ENCODE results near the gene CCRL2. TPM values are rescaled to one million over a fixed set of nuclear protein-coding genes. Genes with fewer than 3 reads are reported as not detected.
"Not testable (repeated sequence)": the region's sequence is repeated elsewhere in the genome, so short reads cannot be mapped to it uniquely, and the experiment has no call there.

Gene CCRL2
- total and polyA plus RNA-seq, 4 donors, result 11.0 to 95.9 (median 19.8) TPM

GRCh38 chr3:46383951-46384330, 23.1 kb upstream of the CCRL2 start:
- peak in 1 of 3 donors; percentile 48 for DNase-seq
- TF ChIP-seq CTCF (IDR thresholded peaks at IDR 0.05; ENCODE audit: control extremely low read depth, extremely low read depth), result no peak
- no peaks in the 10 kb centered on the region for H3K36me3 ChIP-seq (ENCODE audit: control insufficient read depth in 4 of 4, insufficient read depth in 4 of 4, low read length in 4 of 4)
- H3K4me1 ChIP-seq (ENCODE audit: control insufficient read depth in 5 of 5, insufficient read depth in 5 of 5, low read length in 5 of 5), result peaks cover 0 to 44% (median 15%) of the 10 kb centered on the region in 5 donors
- H3K27me3 ChIP-seq (ENCODE audit: control insufficient read depth in 3 of 3, insufficient read depth in 3 of 3, low read length in 2 of 3), result no peaks in the 10 kb centered on the region
- 49 to 52% methylated on average over 5 of the region's 5 CpGs for WGBS, 2 donors
- H3K9me3 ChIP-seq (ENCODE audit: control insufficient read depth in 4 of 4, insufficient read depth in 3 of 4, low read length in 3 of 4), result no peaks in the 10 kb centered on the region
- H3K9ac ChIP-seq (ENCODE audit: insufficient read depth in 1 of 2, low read length in 2 of 2), result no peak overlapping the region
- ATAC-seq (ENCODE audit: insufficient read depth, low FRiP score), result no peak
- H3K27ac ChIP-seq (ENCODE audit: low read depth in 1 of 2, low read length in 1 of 2), result peak overlapping the region in 1 of 2 donors; percentile 67
- no peak overlapping the region for H3K4me3 ChIP-seq

- TF ChIP-seq CTCF (IDR thresholded peaks at IDR 0.05; ENCODE audit: control extremely low read depth, extremely low read depth), result no peak
- no peak for ATAC-seq (ENCODE audit: insufficient read depth, low FRiP score)
- H3K27me3 ChIP-seq (ENCODE audit: control insufficient read depth in 3 of 3, insufficient read depth in 3 of 3, low read length in 2 of 3), result no peaks in the 10 kb centered on the region
Measured at GRCh38 chr3:46386205-46386604, 20.9 kb upstream of the CCRL2 start.

GRCh38 chr3:46388847-46389246, 18.2 kb upstream of the CCRL2 start:
- not testable (repeated sequence) for DNase-seq; H3K4me3 ChIP-seq; H3K9ac ChIP-seq (ENCODE audit: insufficient read depth in 1 of 2, low read length in 2 of 2); ATAC-seq (ENCODE audit: insufficient read depth, low FRiP score); H3K36me3 ChIP-seq (ENCODE audit: control insufficient read depth in 4 of 4, insufficient read depth in 4 of 4, low read length in 4 of 4); H3K4me1 ChIP-seq (ENCODE audit: control insufficient read depth in 5 of 5, insufficient read depth in 5 of 5, low read length in 5 of 5); H3K9me3 ChIP-seq (ENCODE audit: control insufficient read depth in 4 of 4, insufficient read depth in 3 of 4, low read length in 3 of 4); H3K27ac ChIP-seq (ENCODE audit: low read depth in 1 of 2, low read length in 1 of 2); H3K27me3 ChIP-seq (ENCODE audit: control insufficient read depth in 3 of 3, insufficient read depth in 3 of 3, low read length in 2 of 3)
- WGBS, 2 donors, result 84 to 91% methylated on average over 4 of the region's 4 CpGs

More at GRCh38 chr3:46386205-46386604, 20.9 kb upstream of the CCRL2 start:
- Histone ChIP-seq H3K4me1 (ENCODE audit: control insufficient read depth in 5 of 5, insufficient read depth in 5 of 5, low read length in 5 of 5) (peaks cover 0 to 30% (median 10%) of the 10 kb centered on the region in 5 donors), H3K4me3 (no peak overlapping the region), H3K27ac (ENCODE audit: low read depth in 1 of 2, low read length in 1 of 2) (no peak overlapping the region), H3K9me3 (ENCODE audit: control insufficient read depth in 4 of 4, insufficient read depth in 3 of 4, low read length in 3 of 4) (no peaks in the 10 kb centered on the region), H3K9ac (ENCODE audit: insufficient read depth in 1 of 2, low read length in 2 of 2) (no peak overlapping the region), H3K36me3 (ENCODE audit: control insufficient read depth in 4 of 4, insufficient read depth in 4 of 4, low read length in 4 of 4) (no peaks in the 10 kb centered on the region)
- WGBS, 2 donors, result 28% methylated on average over 4 of the region's 4 CpGs
- DNase-seq, result no peak

GRCh38 chr3:46389306-46389705, 17.8 kb upstream of the CCRL2 start:
- Histone ChIP-seq H3K9me3 (ENCODE audit: control insufficient read depth in 4 of 4, insufficient read depth in 3 of 4, low read length in 3 of 4) (no peaks in the 10 kb centered on the region), H3K4me3 (no peak overlapping the region), H3K27me3 (ENCODE audit: control insufficient read depth in 3 of 3, insufficient read depth in 3 of 3, low read length in 2 of 3) (no peaks in the 10 kb centered on the region), H3K36me3 (ENCODE audit: control insufficient read depth in 4 of 4, insufficient read depth in 4 of 4, low read length in 4 of 4) (no peaks in the 10 kb centered on the region), H3K4me1 (ENCODE audit: control insufficient read depth in 5 of 5, insufficient read depth in 5 of 5, low read length in 5 of 5) (peaks cover 0 to 7% (median 0%) of the 10 kb centered on the region in 5 donors), H3K27ac (ENCODE audit: low read depth in 1 of 2, low read length in 1 of 2) (no peak overlapping the region), H3K9ac (ENCODE audit: insufficient read depth in 1 of 2, low read length in 2 of 2) (no peak overlapping the region)
- DNase-seq (no peak), ATAC-seq (ENCODE audit: insufficient read depth, low FRiP score) (no peak)
- no peak for TF ChIP-seq CTCF (IDR thresholded peaks at IDR 0.05; ENCODE audit: control extremely low read depth, extremely low read depth)
- 89 to 93% methylated on average over 6 of the region's 6 CpGs for WGBS, 2 donors

- H3K9ac ChIP-seq (ENCODE audit: insufficient read depth in 1 of 2, low read length in 2 of 2); H3K27ac ChIP-seq (ENCODE audit: low read depth in 1 of 2, low read length in 1 of 2); DNase-seq; H3K9me3 ChIP-seq (ENCODE audit: control insufficient read depth in 4 of 4, insufficient read depth in 3 of 4, low read length in 3 of 4); ATAC-seq (ENCODE audit: insufficient read depth, low FRiP score); H3K36me3 ChIP-seq (ENCODE audit: control insufficient read depth in 4 of 4, insufficient read depth in 4 of 4, low read length in 4 of 4); H3K4me3 ChIP-seq; H3K4me1 ChIP-seq (ENCODE audit: control insufficient read depth in 5 of 5, insufficient read depth in 5 of 5, low read length in 5 of 5); H3K27me3 ChIP-seq (ENCODE audit: control insufficient read depth in 3 of 3, insufficient read depth in 3 of 3, low read length in 2 of 3): not testable (repeated sequence)
- WGBS, 2 donors, result 93 to 97% methylated on average over 5 of the region's 5 CpGs
Measured at GRCh38 chr3:46391526-46391925, 15.5 kb upstream of the CCRL2 start.

Measured in lung (tissue), 12 donors.